ENCODE results near the gene NKG7.

NKG7 gene

GRCh38 chr19:51389143-51389542, 16.7 kb upstream of the NKG7 start:
- no peak for DNase-seq

- DNase-seq, result no peak
These were observed 15.5 kb upstream of the NKG7 start, which contains the start of gene LIM2 for GRCh38 chr19:51387924-51388389. Gene LIM2 (minus strand): TSS chr19:51387974. CDS start chr19:51387443, 531 bp downstream.

- DNase-seq, result no peak
These were observed 14.5 kb upstream of the NKG7 start for GRCh38 chr19:51386882-51387520.

GRCh38 chr19:51382004-51382403, 9.6 kb upstream of the NKG7 start:
- DNase-seq, result no peak

- DNase-seq, result no peak
These were observed 7.9 kb upstream of the NKG7 start for GRCh38 chr19:51380379-51380778.

- DNase-seq, result no peak
These were observed 5.0 kb upstream of the NKG7 start for GRCh38 chr19:51377422-51377821.

- no peak for DNase-seq
These were observed 3.2 kb upstream of the NKG7 start for GRCh38 chr19:51375504-51376221.

- no peak for DNase-seq
These were observed 319 bp downstream of the NKG7 start for GRCh38 chr19:51372021-51372648.

GRCh38 chr19:51371186-51371690, 1.2 kb downstream of the NKG7 start:
- no peak for DNase-seq

GRCh38 chr19:51370230-51370629, 2.2 kb downstream of the NKG7 start:
- DNase-seq, result no peak

- no peak for DNase-seq
These were observed 3.8 kb downstream of the NKG7 start, which contains the start of gene CLDND2 for GRCh38 chr19:51368366-51369282. Gene CLDND2 (minus strand): TSS chr19:51369003. CDS start chr19:51368577, 426 bp downstream.

- peak; percentile 97 for DNase-seq
These were observed 4.7 kb downstream of the NKG7 start for GRCh38 chr19:51367565-51368365.

GRCh38 chr19:51367255-51367564, 5.2 kb downstream of the NKG7 start:
- no peak for DNase-seq

- DNase-seq, result peak; percentile 99
These were observed 5.8 kb downstream of the NKG7 start for GRCh38 chr19:51366389-51367254.

GRCh38 chr19:51365965-51366388, 6.5 kb downstream of the NKG7 start, which contains the start of gene ETFB:
Gene ETFB (minus strand): TSS chr19:51366388. CDS start chr19:51366326, 62 bp downstream.
- DNase-seq, result no peak

GRCh38 chr19:51365211-51365964, 7.1 kb downstream of the NKG7 start:
- DNase-seq, result peak; percentile 43

- no peak for DNase-seq
These were observed 8.0 kb downstream of the NKG7 start for GRCh38 chr19:51364200-51365106.

GRCh38 chr19:51361239-51361638, 11.2 kb downstream of the NKG7 start:
- no peak for DNase-seq

- DNase-seq, result no peak
These were observed 13.2 kb downstream of the NKG7 start for GRCh38 chr19:51359294-51359693.
